ENCODE data around the gene OR13H1. TPM values are rescaled to one million over a fixed set of nuclear protein-coding genes. Genes with fewer than 3 reads are reported as not detected.
"Not testable (repeated sequence)": the region's sequence is repeated elsewhere in the genome, so short reads cannot be mapped to it uniquely, and the experiment has no call there.

Gene OR13H1
- total and polyA plus RNA-seq, 12 donors = not detected

DNA sequence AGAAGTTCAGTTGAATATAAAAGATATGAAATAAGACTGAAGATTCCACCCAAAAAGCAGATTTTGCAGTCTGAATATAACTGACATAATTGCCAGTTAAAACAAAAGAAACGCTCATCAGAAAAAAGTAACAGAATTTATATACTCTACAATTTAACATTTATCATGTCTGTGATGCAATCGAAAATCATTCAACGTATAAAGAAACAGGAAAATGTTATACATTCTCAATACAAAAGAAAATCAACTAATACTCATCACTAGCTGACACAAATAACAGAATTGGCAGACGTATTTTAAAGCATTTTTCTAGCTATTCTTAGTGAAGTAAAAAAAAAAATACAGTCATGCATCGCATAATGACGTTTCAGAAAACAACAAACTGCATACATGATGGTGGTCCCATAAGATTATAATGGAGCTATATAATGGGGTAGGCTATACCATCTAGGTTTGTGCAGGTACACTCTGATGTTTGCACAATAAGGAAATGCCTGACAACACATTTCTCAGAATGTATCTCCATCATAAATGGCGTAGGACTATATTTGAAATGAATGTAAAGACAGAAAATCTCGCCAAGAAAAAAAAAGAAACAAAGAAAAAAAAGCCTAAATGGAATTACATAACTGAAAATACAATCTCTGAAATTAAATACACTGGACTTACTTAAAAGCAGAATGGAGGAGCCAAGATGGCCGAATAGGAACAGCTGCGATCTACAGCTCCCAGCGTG, 34.3 kb downstream of the OR13H1 start:
- Histone ChIP-seq H3K4me1 (no peaks in the 10 kb centered on the region), H3K4me3 (no peak overlapping the region), H3K27me3 (peaks cover 0 to 38% (median 0%) of the 10 kb centered on the region in 7 donors), H3K9me3 (no peaks in the 10 kb centered on the region), H3K27ac (no peak overlapping the region), H3K36me3 (no peaks in the 10 kb centered on the region)
- no peak for ATAC-seq
- WGBS, 2 donors = 90 to 91% methylated on average over 11 of the region's 11 CpGs
- no peak for DNase-seq
- TF ChIP-seq CTCF (IDR thresholded peaks at IDR 0.05) = no peak
- intact Hi-C loops (cut with DNase I) = no loop called here

GRCh38 chrX:131578735-131579367, 35.0 kb downstream of the OR13H1 start:
- 84 to 85% methylated on average over 15 to 16 of the region's 34 CpGs for WGBS, 2 donors
- H3K4me3 ChIP-seq; ATAC-seq; DNase-seq; H3K4me1 ChIP-seq; H3K27ac ChIP-seq; H3K9me3 ChIP-seq; H3K36me3 ChIP-seq; intact Hi-C loops (cut with DNase I): not testable (repeated sequence)
- H3K27me3 ChIP-seq = peaks cover 0 to 32% (median 0%) of the 10 kb centered on the region in 7 donors

- Histone ChIP-seq H3K4me1 (no peaks in the 10 kb centered on the region), H3K36me3 (no peaks in the 10 kb centered on the region), H3K9me3 (no peaks in the 10 kb centered on the region), H3K4me3 (no peak overlapping the region), H3K27me3 (peaks cover 0 to 53% (median 0%) of the 10 kb centered on the region in 7 donors), H3K27ac (no peak overlapping the region)
- 14 to 27% methylated on average over 4 of the region's 4 CpGs for WGBS, 2 donors
- intact Hi-C loops (cut with DNase I) = no loop called here
- no peak for ATAC-seq
- TF ChIP-seq CTCF (IDR thresholded peaks at IDR 0.05) = no peak
- no peak for DNase-seq
These were observed 45.1 kb downstream of the OR13H1 start for GRCh38 chrX:131588995-131589394.
